LNCAP (cell line): ENCODE data around the gene NR3C1.

Experiments
- CTCF ChIP-seq: fragments of 450-650 bp; IDR thresholded peaks from 2 replicates; pipeline ENCODE4 v1.5.1; 2017; ENCODE audit warnings: mild to moderate bottlenecking

NR3C1 gene

GRCh38 chr5:143395638-143396352 is 7.7 kb downstream of the NR3C1 start:
- TF ChIP-seq CTCF = no peak

- TF ChIP-seq CTCF = no peak
These were observed 10.0 kb downstream of the NR3C1 start for GRCh38 chr5:143393524-143393923.

GRCh38 chr5:143390941-143391340 is 12.5 kb downstream of the NR3C1 start:
- TF ChIP-seq CTCF = no peak

GRCh38 chr5:143390258-143390657 is 13.2 kb downstream of the NR3C1 start:
- TF ChIP-seq CTCF = no peak

- TF ChIP-seq CTCF = no peak
These were observed 16.8 kb downstream of the NR3C1 start for GRCh38 chr5:143386725-143387124.

- no peak for TF ChIP-seq CTCF
These were observed 18.4 kb downstream of the NR3C1 start for GRCh38 chr5:143384865-143385657.

GRCh38 chr5:143383988-143384387 is 19.5 kb downstream of the NR3C1 start:
- no peak for TF ChIP-seq CTCF
